GM12892 (cell line): ENCODE data around the gene DYRK1B.
A peak's percentile ranks its signal among the peaks of the same experiment; 100 is the strongest.
"Not testable (repeated sequence)": the region's sequence is repeated elsewhere in the genome, so short reads cannot be mapped to it uniquely, and the experiment has no call there.

Source experiments
- DNase-seq: peaks from one replicate; pipeline ENCODE4 v3.0.0; 2011; ENCODE audit not compliant: insufficient read length
- FAIRE-seq: peaks from 2 replicates; lab custom pipeline; 2011; peaks lifted over from hg19 to GRCh38; lab: Jason Lieb, UNC
- POLR2A ChIP-seq: IDR thresholded peaks from 2 replicates; pipeline ENCODE4 v1.6.1; 2011; ENCODE audit warnings: low read depth, low read length, control low read depth
- POLR2AphosphoS5 ChIP-seq: IDR thresholded peaks from 2 replicates; pipeline ENCODE4 v1.6.1; 2011; ENCODE audit warnings: low read depth, low read length, control low read depth
- TAF1 ChIP-seq: IDR thresholded peaks from 2 replicates; pipeline ENCODE4 v1.6.1; 2011; ENCODE audit warnings: low read depth, mild to moderate bottlenecking, control low read depth, low read length, borderline replicate concordance

DYRK1B gene

GRCh38 chr19:39813264-39813993 is 20.5 kb downstream of the DYRK1B start:
- TF ChIP-seq POLR2AphosphoS5 = no peak
- no peak for TF ChIP-seq POLR2A
- no peak for TF ChIP-seq TAF1
- FAIRE-seq (no peak), DNase-seq (no peak)

DNA sequence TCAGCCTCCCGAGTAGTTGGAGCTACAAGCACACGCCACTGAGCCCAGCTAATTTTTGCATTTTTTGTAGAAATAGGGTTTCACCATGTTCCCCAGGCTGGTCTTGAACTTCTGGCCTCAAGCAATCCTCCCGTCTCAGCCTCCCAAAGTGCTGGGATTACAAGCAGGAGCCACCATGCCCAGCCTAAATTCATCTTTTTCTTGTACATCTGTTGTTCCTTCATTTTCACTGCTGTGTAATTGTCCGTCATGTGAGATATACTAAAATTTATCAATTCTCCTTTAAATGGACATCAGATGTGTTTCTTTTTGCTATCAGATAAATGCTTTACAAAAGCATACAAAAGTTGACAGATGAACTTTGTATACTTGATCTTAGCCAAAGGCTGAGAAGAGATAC is 22.9 kb downstream of the DYRK1B start:
- DNase-seq = no peak
- TF ChIP-seq POLR2A (no peak), POLR2AphosphoS5 (no peak), TAF1 (no peak)
- FAIRE-seq = no peak

DNA sequence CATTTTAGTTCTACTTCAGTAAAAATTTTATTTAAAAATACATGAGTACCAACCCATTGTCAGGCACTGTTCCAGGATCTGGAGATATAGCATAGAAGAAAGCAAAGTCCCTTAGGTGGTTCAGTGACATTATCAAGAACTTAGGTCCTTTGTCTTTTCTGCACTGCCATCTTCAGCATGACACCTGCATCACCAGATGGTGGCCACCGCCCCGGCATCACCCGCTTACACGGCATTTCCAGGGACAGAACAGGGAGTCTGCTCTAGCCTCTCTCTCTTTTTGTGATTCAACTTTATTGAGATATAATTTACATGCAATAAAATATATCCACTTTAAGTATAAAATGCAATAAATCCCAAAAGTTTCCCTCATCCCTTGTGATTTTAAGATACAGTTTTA is 23.5 kb downstream of the DYRK1B start:
- DNase-seq (no peak), FAIRE-seq (no peak)
- TF ChIP-seq POLR2A (no peak), TAF1 (no peak), POLR2AphosphoS5 (no peak)

GRCh38 chr19:39809368-39809767 is 24.6 kb downstream of the DYRK1B start:
- DNase-seq (no peak), FAIRE-seq (no peak)
- TF ChIP-seq POLR2AphosphoS5 = no peak

DNA sequence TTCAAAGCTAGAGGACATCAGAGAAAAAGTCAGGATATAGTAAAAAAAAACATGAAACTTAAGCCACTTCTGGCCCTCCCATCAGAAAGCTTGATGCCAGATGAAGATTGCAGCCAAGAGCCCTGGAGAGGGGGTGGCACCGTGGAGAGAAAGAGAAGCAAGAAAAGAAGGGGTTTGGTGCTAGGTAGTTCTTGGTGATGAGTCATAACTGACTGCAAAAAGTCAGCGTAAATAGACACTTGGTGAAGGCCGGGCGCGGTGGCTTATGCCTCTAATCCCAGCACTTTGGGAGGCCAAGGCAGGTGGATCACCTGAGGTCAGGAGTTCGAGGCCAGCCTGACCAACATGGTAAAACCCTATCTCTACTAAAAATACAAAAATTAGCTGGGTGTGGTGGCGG is 25.3 kb downstream of the DYRK1B start:
- not testable (repeated sequence) for DNase-seq, FAIRE-seq

GRCh38 chr19:39807846-39808364 is 26.1 kb downstream of the DYRK1B start:
- no peak for DNase-seq
- TF ChIP-seq POLR2A (no peak), TAF1 (no peak), POLR2AphosphoS5 (no peak)
- no peak for FAIRE-seq

DNA sequence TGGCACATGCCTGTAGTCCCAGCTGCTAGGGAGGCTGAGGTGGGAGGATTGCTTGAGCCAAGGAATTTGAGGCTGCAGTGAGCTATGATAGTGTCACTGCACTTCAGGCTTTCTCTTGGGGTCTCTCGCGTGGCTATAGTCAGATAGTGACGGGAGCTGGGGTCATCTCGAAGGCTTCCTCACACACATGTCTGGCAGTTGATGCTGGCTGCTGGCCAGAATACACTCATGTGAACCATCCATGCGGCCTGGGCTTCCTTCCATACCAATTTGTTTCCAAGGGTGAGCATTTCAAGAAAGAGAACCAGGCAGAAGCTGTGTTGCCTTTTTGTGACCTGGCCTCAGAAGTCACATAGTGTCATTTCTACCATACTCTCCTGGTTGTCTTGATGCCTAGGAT is 28.9 kb downstream of the DYRK1B start:
- no peak for FAIRE-seq
- no peak for DNase-seq
- TF ChIP-seq POLR2AphosphoS5 = no peak
- no peak for TF ChIP-seq TAF1
- TF ChIP-seq POLR2A = no peak

DNA sequence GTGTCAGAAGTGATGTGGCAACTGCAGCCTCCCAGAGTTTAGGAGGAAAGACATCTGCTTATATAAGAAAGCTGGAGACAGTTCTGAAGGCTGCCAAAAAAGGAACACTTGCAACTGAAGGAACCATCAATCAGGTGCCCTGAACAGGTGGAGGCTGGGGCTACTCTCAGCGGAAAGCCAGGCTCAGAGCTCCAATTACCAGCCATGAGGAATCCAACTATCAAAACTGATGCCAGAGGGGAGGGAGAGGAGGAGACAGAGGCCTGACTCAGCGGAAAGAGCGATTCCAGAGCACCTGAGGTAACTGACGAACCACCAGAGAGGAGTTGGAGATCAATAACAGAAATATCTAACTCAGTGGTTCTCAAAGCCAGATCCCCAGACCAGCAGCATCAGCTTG is 31.0 kb downstream of the DYRK1B start:
- FAIRE-seq (no peak), DNase-seq (no peak)
- TF ChIP-seq TAF1 (no peak), POLR2AphosphoS5 (no peak), POLR2A (no peak)

GRCh38 chr19:39797083-39797482 is 36.9 kb downstream of the DYRK1B start:
- TF ChIP-seq TAF1 (no peak), POLR2AphosphoS5 (no peak), POLR2A (no peak)
- DNase-seq (no peak), FAIRE-seq (no peak)

DNA sequence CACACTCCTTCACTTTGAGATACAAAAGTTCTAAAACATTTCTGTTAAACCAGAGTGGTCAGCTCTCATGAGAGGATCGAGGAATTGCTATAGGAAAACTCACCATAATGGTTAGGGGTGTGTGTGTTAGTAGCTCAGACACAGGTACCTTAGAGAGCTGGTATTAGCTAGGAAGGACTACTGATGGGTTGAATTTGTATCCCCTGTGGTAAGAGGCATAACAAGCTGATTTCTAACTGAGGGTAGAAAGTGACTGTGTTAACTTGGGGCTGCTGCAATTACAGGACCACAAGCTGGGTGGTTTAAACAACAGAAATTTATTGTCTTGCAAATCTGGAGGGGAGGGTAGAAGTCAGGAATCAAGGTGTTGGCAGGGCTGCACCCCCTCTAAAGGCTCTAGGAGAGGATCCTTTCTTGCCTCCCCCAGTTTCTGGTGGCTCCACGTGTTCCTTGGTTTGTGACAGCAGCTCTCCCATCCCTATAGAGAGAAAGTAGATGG is 37.9 kb downstream of the DYRK1B start:
- FAIRE-seq = peak; percentile 17
- TF ChIP-seq TAF1 (no peak), POLR2A (0 out of 2 replicates have a peak, but pooled peaks have one; percentile 27)
- DNase-seq = no peak

DNA sequence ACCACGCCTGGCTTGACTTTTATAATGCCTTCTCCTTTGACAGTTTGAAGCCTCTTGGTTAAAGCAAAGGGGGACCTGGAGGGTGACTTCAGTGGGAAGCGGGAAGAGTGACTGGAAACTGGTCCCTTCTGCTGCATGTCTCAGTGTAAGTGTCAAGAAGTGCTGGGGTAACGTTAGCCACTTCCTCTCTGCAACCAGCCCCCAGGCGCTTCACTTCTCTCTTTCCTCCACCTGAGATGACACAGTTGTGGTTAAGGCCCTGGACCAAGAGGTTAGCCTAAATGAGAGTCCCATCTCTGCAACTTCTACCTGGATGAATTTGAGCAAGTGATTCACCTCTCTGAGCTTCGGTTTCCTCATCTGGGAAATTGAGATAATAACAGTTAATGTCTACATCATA is 39.0 kb downstream of the DYRK1B start:
- peak; percentile 84 for FAIRE-seq
- peak; percentile 33 for DNase-seq
- no peak for TF ChIP-seq POLR2A
- no peak for TF ChIP-seq POLR2AphosphoS5
- TF ChIP-seq TAF1 = no peak

- TF ChIP-seq POLR2AphosphoS5 = no peak
- TF ChIP-seq TAF1 = no peak
- TF ChIP-seq POLR2A = no peak
- FAIRE-seq (peak; percentile 80), DNase-seq (peak; percentile 58)
Observed at GRCh38 chr19:39792999-39793546, 40.9 kb downstream of the DYRK1B start.

DNA sequence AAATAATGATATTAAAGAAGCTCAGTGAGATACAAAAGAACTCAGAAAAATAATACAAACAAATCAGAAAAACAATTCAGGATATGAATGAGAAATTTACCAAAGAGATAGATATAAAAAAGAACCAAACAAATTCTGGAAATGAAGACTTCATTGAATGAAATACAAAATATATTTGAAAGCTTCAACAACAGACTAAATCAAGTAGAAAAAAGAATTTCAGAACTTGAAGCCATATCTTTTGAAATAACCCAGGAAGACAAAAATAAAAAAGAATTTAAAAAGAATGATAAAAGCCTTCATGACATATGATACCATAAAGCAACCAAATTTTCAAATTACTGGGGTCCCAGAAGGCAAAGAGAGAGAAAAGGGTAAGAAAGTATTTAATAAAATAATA is 45.7 kb downstream of the DYRK1B start:
- FAIRE-seq (no peak), DNase-seq (no peak)
- no peak for TF ChIP-seq POLR2A
- TF ChIP-seq TAF1 = no peak
- no peak for TF ChIP-seq POLR2AphosphoS5

- TF ChIP-seq POLR2A = no peak
- no peak for TF ChIP-seq TAF1
- TF ChIP-seq POLR2AphosphoS5 = no peak
- FAIRE-seq = no peak
- no peak for DNase-seq
Observed at GRCh38 chr19:39780894-39781293, 53.1 kb downstream of the DYRK1B start.
